Measurements from ENCODE around the gene PLCL2.

PLCL2 gene

GRCh38 chr3:16897254-16897926, 12.6 kb downstream of the PLCL2 start:
- no peaks in the 10 kb centered on the region for H3K27me3 ChIP-seq (ENCODE audit: control insufficient read depth, insufficient read depth, low read length)
- H3K27ac ChIP-seq (ENCODE audit: low read depth, low read length): no peak overlapping the region
- no peak overlapping the region for H3K4me3 ChIP-seq (ENCODE audit: low read depth, low read length)
- peaks cover 19% of the 10 kb centered on the region for H3K4me1 ChIP-seq (ENCODE audit: control insufficient read depth, insufficient read depth, low read length)
- H3K9me3 ChIP-seq (ENCODE audit: control insufficient read depth, insufficient read depth, low read length): no peaks in the 10 kb centered on the region
- no peak overlapping the region for H3K9ac ChIP-seq (ENCODE audit: low read depth, low read length)
- no peaks in the 10 kb centered on the region for H3K36me3 ChIP-seq (ENCODE audit: control insufficient read depth, insufficient read depth, low read length)

GRCh38 chr3:16898595-16899395, 14.0 kb downstream of the PLCL2 start:
- Histone ChIP-seq H3K27ac (ENCODE audit: low read depth, low read length) (no peak overlapping the region), H3K9ac (ENCODE audit: low read depth, low read length) (no peak overlapping the region), H3K4me3 (ENCODE audit: low read depth, low read length) (no peak overlapping the region), H3K27me3 (ENCODE audit: control insufficient read depth, insufficient read depth, low read length) (no peaks in the 10 kb centered on the region), H3K9me3 (ENCODE audit: control insufficient read depth, insufficient read depth, low read length) (no peaks in the 10 kb centered on the region), H3K4me1 (ENCODE audit: control insufficient read depth, insufficient read depth, low read length) (peaks cover 24% of the 10 kb centered on the region), H3K36me3 (ENCODE audit: control insufficient read depth, insufficient read depth, low read length) (no peaks in the 10 kb centered on the region)

GRCh38 chr3:16899919-16900318, 15.2 kb downstream of the PLCL2 start:
- Histone ChIP-seq H3K4me3 (ENCODE audit: low read depth, low read length) (no peak overlapping the region), H3K27ac (ENCODE audit: low read depth, low read length) (no peak overlapping the region)

GRCh38 chr3:16900779-16901440, 16.2 kb downstream of the PLCL2 start:
- Histone ChIP-seq H3K27ac (ENCODE audit: low read depth, low read length) (no peak overlapping the region), H3K36me3 (ENCODE audit: control insufficient read depth, insufficient read depth, low read length) (no peaks in the 10 kb centered on the region), H3K4me1 (ENCODE audit: control insufficient read depth, insufficient read depth, low read length) (peaks cover 43% of the 10 kb centered on the region), H3K9me3 (ENCODE audit: control insufficient read depth, insufficient read depth, low read length) (no peaks in the 10 kb centered on the region), H3K4me3 (ENCODE audit: low read depth, low read length) (no peak overlapping the region), H3K9ac (ENCODE audit: low read depth, low read length) (no peak overlapping the region), H3K27me3 (ENCODE audit: control insufficient read depth, insufficient read depth, low read length) (no peaks in the 10 kb centered on the region)

More at GRCh38 chr3:16899919-16900318, 15.2 kb downstream of the PLCL2 start:
- no peaks in the 10 kb centered on the region for H3K36me3 ChIP-seq (ENCODE audit: control insufficient read depth, insufficient read depth, low read length)
- no peaks in the 10 kb centered on the region for H3K27me3 ChIP-seq (ENCODE audit: control insufficient read depth, insufficient read depth, low read length)
- H3K9me3 ChIP-seq (ENCODE audit: control insufficient read depth, insufficient read depth, low read length): no peaks in the 10 kb centered on the region
- no peak overlapping the region for H3K9ac ChIP-seq (ENCODE audit: low read depth, low read length)
- peaks cover 33% of the 10 kb centered on the region for H3K4me1 ChIP-seq (ENCODE audit: control insufficient read depth, insufficient read depth, low read length)

GRCh38 chr3:16904423-16905417, 20.0 kb downstream of the PLCL2 start:
- Histone ChIP-seq H3K9ac (ENCODE audit: low read depth, low read length) (no peak overlapping the region), H3K4me1 (ENCODE audit: control insufficient read depth, insufficient read depth, low read length) (peaks cover 54% of the 10 kb centered on the region), H3K27me3 (ENCODE audit: control insufficient read depth, insufficient read depth, low read length) (no peaks in the 10 kb centered on the region), H3K4me3 (ENCODE audit: low read depth, low read length) (no peak overlapping the region), H3K36me3 (ENCODE audit: control insufficient read depth, insufficient read depth, low read length) (no peaks in the 10 kb centered on the region), H3K9me3 (ENCODE audit: control insufficient read depth, insufficient read depth, low read length) (no peaks in the 10 kb centered on the region), H3K27ac (ENCODE audit: low read depth, low read length) (peak overlapping the region; percentile 30)

- Histone ChIP-seq H3K9ac (ENCODE audit: low read depth, low read length) (no peak overlapping the region), H3K4me3 (ENCODE audit: low read depth, low read length) (no peak overlapping the region), H3K4me1 (ENCODE audit: control insufficient read depth, insufficient read depth, low read length) (peaks cover 54% of the 10 kb centered on the region), H3K27me3 (ENCODE audit: control insufficient read depth, insufficient read depth, low read length) (no peaks in the 10 kb centered on the region), H3K9me3 (ENCODE audit: control insufficient read depth, insufficient read depth, low read length) (no peaks in the 10 kb centered on the region), H3K36me3 (ENCODE audit: control insufficient read depth, insufficient read depth, low read length) (no peaks in the 10 kb centered on the region), H3K27ac (ENCODE audit: low read depth, low read length) (no peak overlapping the region)
These were observed 20.9 kb downstream of the PLCL2 start for GRCh38 chr3:16905704-16906103.

- H3K9ac ChIP-seq (ENCODE audit: low read depth, low read length): no peak overlapping the region
- no peaks in the 10 kb centered on the region for H3K9me3 ChIP-seq (ENCODE audit: control insufficient read depth, insufficient read depth, low read length)
- no peak overlapping the region for H3K4me3 ChIP-seq (ENCODE audit: low read depth, low read length)
- H3K4me1 ChIP-seq (ENCODE audit: control insufficient read depth, insufficient read depth, low read length): peaks cover 50% of the 10 kb centered on the region
- H3K27ac ChIP-seq (ENCODE audit: low read depth, low read length): no peak overlapping the region
- H3K27me3 ChIP-seq (ENCODE audit: control insufficient read depth, insufficient read depth, low read length): no peaks in the 10 kb centered on the region
- no peaks in the 10 kb centered on the region for H3K36me3 ChIP-seq (ENCODE audit: control insufficient read depth, insufficient read depth, low read length)
These were observed 21.9 kb downstream of the PLCL2 start for GRCh38 chr3:16906682-16907081.

- Histone ChIP-seq H3K9ac (ENCODE audit: low read depth, low read length) (no peak overlapping the region), H3K9me3 (ENCODE audit: control insufficient read depth, insufficient read depth, low read length) (no peaks in the 10 kb centered on the region), H3K4me3 (ENCODE audit: low read depth, low read length) (no peak overlapping the region), H3K36me3 (ENCODE audit: control insufficient read depth, insufficient read depth, low read length) (no peaks in the 10 kb centered on the region), H3K4me1 (ENCODE audit: control insufficient read depth, insufficient read depth, low read length) (peaks cover 45% of the 10 kb centered on the region), H3K27ac (ENCODE audit: low read depth, low read length) (no peak overlapping the region), H3K27me3 (ENCODE audit: control insufficient read depth, insufficient read depth, low read length) (no peaks in the 10 kb centered on the region)
These were observed 22.5 kb downstream of the PLCL2 start for GRCh38 chr3:16907243-16907642.

- Histone ChIP-seq H3K9ac (ENCODE audit: low read depth, low read length) (no peak overlapping the region), H3K4me1 (ENCODE audit: control insufficient read depth, insufficient read depth, low read length) (peaks cover 38% of the 10 kb centered on the region), H3K27me3 (ENCODE audit: control insufficient read depth, insufficient read depth, low read length) (no peaks in the 10 kb centered on the region), H3K27ac (ENCODE audit: low read depth, low read length) (no peak overlapping the region), H3K9me3 (ENCODE audit: control insufficient read depth, insufficient read depth, low read length) (no peaks in the 10 kb centered on the region), H3K4me3 (ENCODE audit: low read depth, low read length) (no peak overlapping the region), H3K36me3 (ENCODE audit: control insufficient read depth, insufficient read depth, low read length) (no peaks in the 10 kb centered on the region)
These were observed 23.5 kb downstream of the PLCL2 start for GRCh38 chr3:16908016-16908807.

GRCh38 chr3:16908896-16909295, 24.1 kb downstream of the PLCL2 start:
- Histone ChIP-seq H3K4me1 (ENCODE audit: control insufficient read depth, insufficient read depth, low read length) (peaks cover 32% of the 10 kb centered on the region), H3K4me3 (ENCODE audit: low read depth, low read length) (no peak overlapping the region), H3K27ac (ENCODE audit: low read depth, low read length) (no peak overlapping the region), H3K9ac (ENCODE audit: low read depth, low read length) (no peak overlapping the region), H3K9me3 (ENCODE audit: control insufficient read depth, insufficient read depth, low read length) (no peaks in the 10 kb centered on the region), H3K36me3 (ENCODE audit: control insufficient read depth, insufficient read depth, low read length) (no peaks in the 10 kb centered on the region), H3K27me3 (ENCODE audit: control insufficient read depth, insufficient read depth, low read length) (no peaks in the 10 kb centered on the region)

Data from HUES48 (cell line).